GM12878 (cell line): ENCODE results near the gene ZSCAN5B.

Experiments used
- CBFB ChIP-seq: IDR thresholded peaks from 2 replicates; pipeline ENCODE4 v1.6.1; 2016; ENCODE audit warnings: antibody characterized with exemption, low read depth
- NR2F1 ChIP-seq: fragments of 450-650 bp; conservative IDR thresholded peaks from 2 replicates; pipeline ENCODE4 v1.6.1; 2017; ENCODE audit warnings: mild to moderate bottlenecking
- POLR2AphosphoS5 ChIP-seq: IDR thresholded peaks from 2 replicates; pipeline ENCODE4 v1.6.1; 2011; ENCODE audit warnings: mild to moderate bottlenecking, low read length, inconsistent platforms

- TF ChIP-seq NR2F1 (no peak), CBFB (no peak), POLR2AphosphoS5 (no peak)
Observed at GRCh38 chr19:56193981-56194640, 3.5 kb downstream of the ZSCAN5B start.
